ENCODE measurements around the gene TRNAU1AP. TPM values are rescaled to one million over a fixed set of nuclear protein-coding genes. Genes with fewer than 3 reads are reported as not detected.

TRNAU1AP gene
- total and polyA plus RNA-seq, 2 of the 13 experiments (the other 11 are each of a cell fraction or from before 2014, with no cell fraction given) = 29.0 to 42.9 TPM

GRCh38 chr1:28591708-28592320, 38.9 kb downstream of the TRNAU1AP start, which contains the start of gene RAB42 (continued):
- TF ChIP-seq REST (IDR thresholded peaks at IDR 0.05; ENCODE audit: borderline replicate concordance in 1 of 2, low read depth in 1 of 2, low read length in 2 of 2) (0 out of 4 replicates have a peak, but pooled peaks of 1 of the 2 experiments have one; percentile 40), PHF21A (CRISPR knock-in tag; IDR thresholded peaks at IDR 0.05) (peak; percentile 56; the same call in 1 of the 2 replicates), U2AF2 (IDR thresholded peaks at IDR 0.05; ENCODE audit: low read depth, low read length) (no peak), MXI1 (IDR thresholded peaks at IDR 0.05; ENCODE audit: borderline replicate concordance, low read depth, low read length) (peak; percentile 10; the same call in 1 of the 3 replicates), KLF9 (CRISPR knock-in tag; IDR thresholded peaks at IDR 0.05; ENCODE audit: low read depth) (no peak), ZNF710 (CRISPR knock-in tag; IDR thresholded peaks at IDR 0.05; ENCODE audit: borderline replicate concordance) (no peak), ZBTB44 (CRISPR knock-in tag; IDR thresholded peaks at IDR 0.05) (no peak), STAT5B (CRISPR knock-in tag; IDR thresholded peaks at IDR 0.05) (no peak), ZNF260 (CRISPR knock-in tag; IDR thresholded peaks at IDR 0.05; ENCODE audit: borderline replicate concordance, low read depth) (no peak), AFF4 (CRISPR knock-in tag; IDR thresholded peaks at IDR 0.05) (no peak), ZNF749 (CRISPR knock-in tag; IDR thresholded peaks at IDR 0.05; ENCODE audit: borderline replicate concordance) (no peak), ZNF780A (CRISPR knock-in tag; IDR thresholded peaks at IDR 0.05) (no peak), BRCA1 (CRISPR knock-in tag; IDR thresholded peaks at IDR 0.05) (no peak), ZFX (CRISPR knock-in tag; IDR thresholded peaks at IDR 0.05; ENCODE audit: low read depth) (peak; percentile 68), ZNF331 (CRISPR knock-in tag; IDR thresholded peaks at IDR 0.05) (peak; percentile 9; the same call in 1 of the 2 replicates), POGK (CRISPR knock-in tag; conservative IDR thresholded peaks at IDR 0.05) (no peak)
